GM19099 (cell line): ENCODE results near the gene GAK.

ENCODE experiments used
- POLR2A ChIP-seq: IDR thresholded peaks from 3 replicates; pipeline ENCODE4 v1.6.1; 2011; ENCODE audit warnings: low read depth; ENCODE audit not compliant: insufficient read length; ENCODE audit errors: extremely low read depth

GAK gene

GRCh38 chr4:851701-852430 is 80.2 kb downstream of the GAK start:
- TF ChIP-seq POLR2A, result no peak

DNA sequence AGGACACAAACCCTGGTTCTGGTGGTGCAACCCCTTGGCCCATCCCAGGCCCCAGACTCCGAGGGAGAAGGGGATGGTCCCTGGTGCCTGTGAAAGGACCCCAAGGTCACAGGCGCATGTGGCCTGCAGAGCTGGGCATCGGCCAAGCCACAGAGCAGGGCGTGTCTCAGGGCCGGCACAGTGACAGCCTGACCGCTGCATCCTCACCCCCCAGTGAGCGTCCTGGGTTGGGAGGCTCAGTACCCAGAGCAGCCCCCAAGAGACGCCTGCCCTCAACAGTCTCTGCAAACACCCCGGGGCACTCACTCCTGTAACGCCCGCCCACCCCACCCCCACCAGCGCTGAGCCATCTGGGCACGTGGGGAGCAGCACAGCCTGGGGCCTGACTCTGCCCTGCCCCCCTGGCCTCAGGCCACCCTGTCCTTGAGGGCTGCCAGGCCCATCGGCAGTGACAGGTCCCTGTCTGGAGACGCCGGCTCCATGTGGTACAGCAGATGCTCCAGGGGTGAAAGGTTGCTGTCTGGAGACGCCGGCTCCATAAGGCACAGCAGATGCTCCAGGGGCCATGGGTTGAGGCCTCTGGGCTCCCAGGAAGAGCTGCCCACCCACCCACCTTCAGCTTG is 81.7 kb downstream of the GAK start:
- TF ChIP-seq POLR2A, result no peak

DNA sequence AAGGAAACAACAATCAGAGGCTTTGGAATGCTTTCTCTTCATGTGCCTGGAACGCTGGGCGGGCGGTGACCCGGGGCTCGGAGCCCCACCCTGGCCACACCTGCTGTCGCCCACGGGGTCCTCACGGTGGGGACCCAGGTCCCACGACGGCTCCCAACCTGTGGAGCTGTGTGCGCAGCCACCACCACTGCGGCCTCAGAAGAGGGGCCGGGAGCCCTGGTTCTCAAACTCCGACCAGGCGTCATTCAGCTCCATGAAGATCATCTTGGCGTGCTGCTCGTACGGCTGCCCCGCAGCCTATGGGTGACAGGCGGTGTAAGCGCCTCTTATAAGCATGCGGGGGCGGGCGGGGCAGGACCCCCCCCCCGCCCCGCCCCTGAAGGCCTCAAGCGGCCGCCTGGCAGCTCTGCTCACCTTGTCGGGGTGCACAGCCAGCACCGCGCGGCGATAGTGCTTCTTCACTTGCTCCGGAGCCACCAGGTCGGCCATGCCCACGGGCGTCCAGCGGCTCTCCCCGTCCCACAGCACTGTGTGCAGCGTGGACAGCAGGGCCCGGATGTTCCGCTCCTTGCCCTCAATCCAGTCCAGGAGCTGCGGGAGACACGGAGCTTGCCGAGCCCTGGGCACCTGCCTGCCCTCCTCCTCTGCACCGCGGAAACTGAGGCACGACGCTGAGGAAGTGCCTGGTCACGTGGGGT is 82.5 kb downstream of the GAK start:
- TF ChIP-seq POLR2A, result no peak

GRCh38 chr4:848803-849477 is 83.2 kb downstream of the GAK start:
- no peak for TF ChIP-seq POLR2A

DNA sequence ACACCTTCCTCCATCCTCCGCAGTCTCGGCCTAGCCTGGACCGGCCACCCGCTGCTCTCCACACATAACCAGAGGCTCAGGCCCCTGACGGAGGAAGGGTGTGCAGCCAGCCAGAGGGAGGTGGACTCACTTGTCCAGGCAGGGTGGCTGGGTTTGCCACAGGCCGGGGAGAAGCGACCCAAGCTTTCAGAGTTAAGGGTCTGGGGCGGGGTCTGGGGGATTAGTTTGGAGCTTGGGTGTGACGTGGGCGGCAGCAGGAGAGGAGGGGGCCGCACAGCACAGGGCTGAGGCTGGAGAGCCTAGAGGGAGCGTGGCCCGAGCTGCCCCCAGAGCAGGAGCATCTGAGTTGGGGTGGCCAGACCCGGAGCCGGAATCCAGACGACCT is 83.8 kb downstream of the GAK start:
- no peak for TF ChIP-seq POLR2A

GRCh38 chr4:845836-846251 is 86.3 kb downstream of the GAK start:
- no peak for TF ChIP-seq POLR2A

- no peak for TF ChIP-seq POLR2A
These were observed 86.8 kb downstream of the GAK start for GRCh38 chr4:845233-845835.

DNA sequence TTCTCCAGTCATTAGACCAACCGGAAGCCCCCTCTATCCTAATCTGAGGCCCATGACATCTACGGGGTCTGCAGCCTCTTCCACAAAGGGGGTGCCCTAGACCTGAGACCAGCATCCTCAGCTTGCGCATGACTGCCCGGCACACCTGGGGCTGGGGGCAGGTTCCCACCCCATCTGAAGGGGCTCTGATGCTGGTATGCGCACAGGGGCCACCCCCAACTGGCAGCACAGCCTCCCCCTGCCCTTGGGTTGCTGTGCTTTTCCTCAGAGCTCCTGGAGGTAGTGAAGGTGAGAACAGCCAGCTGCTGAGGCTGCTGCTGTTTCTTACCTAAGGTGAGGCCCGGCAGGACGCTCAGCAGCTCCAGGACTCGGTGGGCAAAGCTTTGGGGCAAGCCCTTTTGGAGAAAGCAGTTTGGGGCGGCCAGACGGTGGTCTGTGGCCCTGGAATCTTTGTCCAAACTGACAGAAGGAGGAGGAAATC is 87.3 kb downstream of the GAK start:
- TF ChIP-seq POLR2A, result no peak

DNA sequence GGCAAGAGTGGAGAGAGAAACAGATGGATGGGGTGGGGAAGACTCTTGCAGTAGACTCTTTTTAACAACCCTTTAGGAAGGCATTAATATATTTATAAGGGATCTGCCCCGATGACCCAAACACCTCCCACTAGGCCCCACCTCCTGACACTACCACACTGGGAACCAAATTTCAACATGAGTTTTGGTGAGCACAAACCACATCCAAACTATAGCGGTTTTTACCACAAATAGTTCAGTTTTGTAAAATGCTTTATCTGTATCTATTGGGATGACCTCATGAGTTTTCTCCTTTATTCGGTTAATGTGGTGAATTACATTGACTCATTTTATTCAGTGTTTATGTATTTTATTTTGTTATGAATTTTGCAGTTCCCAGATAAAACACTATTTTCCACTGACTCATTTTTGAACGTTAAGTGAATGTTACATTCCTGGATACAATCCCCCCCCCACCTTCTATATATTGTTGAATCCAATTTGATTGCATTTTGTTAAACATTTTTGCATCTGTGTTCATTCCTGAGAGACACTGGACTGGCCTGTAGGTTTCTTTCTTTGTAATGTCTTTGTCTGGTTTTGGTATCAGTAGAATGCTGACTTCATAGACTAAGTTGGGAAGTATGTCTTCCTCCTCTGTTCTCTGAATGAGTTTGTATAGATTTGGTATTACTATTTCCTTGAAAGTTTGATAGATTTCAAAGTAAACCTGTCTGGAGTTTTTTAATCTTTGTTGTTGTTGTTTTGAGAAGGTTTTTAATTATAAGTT is 92.3 kb downstream of the GAK start:
- TF ChIP-seq POLR2A, result no peak

GRCh38 chr4:837772-838171 is 94.3 kb downstream of the GAK start:
- TF ChIP-seq POLR2A, result no peak

DNA sequence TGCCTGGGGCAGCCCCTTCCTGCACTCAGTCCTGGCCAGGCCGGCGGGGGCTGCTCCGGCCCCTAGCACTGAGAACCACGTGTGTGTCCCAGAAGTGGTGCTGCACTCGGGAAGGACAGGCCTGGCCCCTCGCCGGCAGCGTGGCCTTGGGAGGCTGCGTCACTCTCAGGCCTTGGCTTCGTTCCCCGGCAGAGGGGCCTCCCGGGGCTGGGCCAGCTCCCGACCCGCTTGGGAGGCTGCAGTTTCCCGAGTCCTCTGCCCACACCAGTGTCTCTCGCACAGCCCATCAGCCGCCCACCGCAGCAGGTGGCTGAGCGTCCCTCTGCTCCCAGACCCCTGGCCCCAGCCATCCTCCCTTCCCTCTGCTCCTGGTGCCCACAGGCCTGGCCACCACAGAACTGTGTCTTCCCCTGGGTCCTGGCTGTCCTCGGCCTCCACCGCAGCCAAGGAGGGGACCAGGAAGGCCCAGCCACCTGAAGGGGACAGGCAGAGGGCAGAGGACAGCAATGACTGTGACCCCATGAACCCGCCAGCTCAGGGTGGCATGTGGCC is 95.3 kb downstream of the GAK start:
- no peak for TF ChIP-seq POLR2A

DNA sequence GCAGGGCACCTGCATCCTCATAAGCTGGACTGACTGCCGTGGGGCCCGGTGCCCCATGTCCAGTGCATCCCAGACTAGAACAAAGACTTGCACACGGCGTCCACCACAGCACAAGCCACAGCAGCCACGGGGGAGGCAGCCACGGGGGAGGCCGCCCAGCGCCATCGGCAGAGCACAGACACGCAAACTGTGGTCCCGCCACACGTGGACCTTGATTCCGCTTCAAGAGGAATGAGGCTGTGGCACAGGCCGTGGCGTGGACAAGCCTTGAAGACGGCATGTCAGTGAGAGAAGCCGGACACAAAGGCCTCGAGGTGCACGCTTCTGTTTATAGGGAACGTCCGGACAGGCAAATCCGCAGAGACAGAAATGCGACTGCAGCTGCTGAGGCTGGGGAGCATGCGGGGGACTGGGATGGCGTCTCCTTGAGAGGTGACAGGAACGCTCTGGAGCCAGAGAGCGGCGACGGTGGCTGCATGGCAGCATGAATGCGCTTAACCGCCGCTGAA is 96.1 kb downstream of the GAK start:
- TF ChIP-seq POLR2A, result no peak

GRCh38 chr4:835148-836002 is 96.7 kb downstream of the GAK start:
- no peak for TF ChIP-seq POLR2A
